Panc1 (cell line): ENCODE results near the gene MYO7B.

Experiments used
- CTCF ChIP-seq: fragments of 450-650 bp; IDR thresholded peaks from 2 replicates; pipeline ENCODE4 v1.5.1; 2017; ENCODE audit warnings: mild to moderate bottlenecking
- POLR2AphosphoS5 ChIP-seq: IDR thresholded peaks from 2 replicates; pipeline ENCODE4 v1.6.1; 2012; ENCODE audit warnings: mild to moderate bottlenecking, low read depth, low read length, moderate library complexity
- REST ChIP-seq, 2 experiments: IDR thresholded peaks; 2 replicates each; pipeline ENCODE4 v1.6.1; 2011 to 2012; ENCODE audit warnings: low read depth in 2 of 2, control low read depth in 1 of 2, low read length in 1 of 2, mild to moderate bottlenecking in 1 of 2, moderate library complexity in 1 of 2; ENCODE audit not compliant: insufficient read depth in 1 of 2
- SIN3A ChIP-seq: IDR thresholded peaks from 2 replicates; pipeline ENCODE4 v1.6.1; 2012; ENCODE audit warnings: low read depth, mild to moderate bottlenecking, low read length, moderate library complexity, borderline replicate concordance; ENCODE audit not compliant: insufficient read depth
- TCF7L2 ChIP-seq: IDR thresholded peaks from 2 replicates; pipeline ENCODE4 v1.6.1; 2011; ENCODE audit warnings: mild to moderate bottlenecking, low read depth, low read length, inconsistent platforms

- TF ChIP-seq CTCF (no peak), REST (IDR thresholded peaks at IDR 0.05; ENCODE audit: insufficient read depth in 1 of 2, low read depth in 2 of 2, low read length in 1 of 2) (no peak), POLR2AphosphoS5 (no peak), SIN3A (no peak), TCF7L2 (no peak)
Observed at GRCh38 chr2:127508023-127508630, 27.4 kb upstream of the MYO7B start.
